ENCODE measurements around the gene TNK2.

The TNK2 gene

GRCh38 chr3:195910499-195910845 lies 2.1 kb upstream of the TNK2 start:
- TF ChIP-seq GATA3 (IDR thresholded peaks at IDR 0.05; ENCODE audit: low read depth, low read length) (no peak), GATA2 (IDR thresholded peaks at IDR 0.05; ENCODE audit: low read depth, low read length) (no peak)

- TF ChIP-seq GATA3 (IDR thresholded peaks at IDR 0.05; ENCODE audit: low read depth, low read length), result no peak
- no peak for TF ChIP-seq GATA2 (IDR thresholded peaks at IDR 0.05; ENCODE audit: low read depth, low read length)
Measured at GRCh38 chr3:195909644-195910498, 1.5 kb upstream of the TNK2 start.

- TF ChIP-seq GATA3 (IDR thresholded peaks at IDR 0.05; ENCODE audit: low read depth, low read length), result no peak
- no peak for TF ChIP-seq GATA2 (IDR thresholded peaks at IDR 0.05; ENCODE audit: low read depth, low read length)
Measured at GRCh38 chr3:195908694-195909581, 587 bp upstream of the TNK2 start.

- TF ChIP-seq GATA2 (IDR thresholded peaks at IDR 0.05; ENCODE audit: low read depth, low read length) (no peak), GATA3 (IDR thresholded peaks at IDR 0.05; ENCODE audit: low read depth, low read length) (no peak)
Measured at GRCh38 chr3:195907684-195907933, 742 bp downstream of the TNK2 start.

- no peak for TF ChIP-seq GATA2 (IDR thresholded peaks at IDR 0.05; ENCODE audit: low read depth, low read length)
- TF ChIP-seq GATA3 (IDR thresholded peaks at IDR 0.05; ENCODE audit: low read depth, low read length), result no peak
Measured at GRCh38 chr3:195906865-195907683, 1.3 kb downstream of the TNK2 start.

- TF ChIP-seq GATA3 (IDR thresholded peaks at IDR 0.05; ENCODE audit: low read depth, low read length) (no peak), GATA2 (IDR thresholded peaks at IDR 0.05; ENCODE audit: low read depth, low read length) (no peak)
Measured at GRCh38 chr3:195905970-195906864, 2.1 kb downstream of the TNK2 start.

- TF ChIP-seq GATA2 (IDR thresholded peaks at IDR 0.05; ENCODE audit: low read depth, low read length) (no peak), GATA3 (IDR thresholded peaks at IDR 0.05; ENCODE audit: low read depth, low read length) (no peak)
Measured at GRCh38 chr3:195904368-195904767, 4.0 kb downstream of the TNK2 start.

GRCh38 chr3:195903950-195904290 lies 4.4 kb downstream of the TNK2 start:
- no peak for TF ChIP-seq GATA3 (IDR thresholded peaks at IDR 0.05; ENCODE audit: low read depth, low read length)
- TF ChIP-seq GATA2 (IDR thresholded peaks at IDR 0.05; ENCODE audit: low read depth, low read length), result no peak

GRCh38 chr3:195900436-195901355 lies 7.7 kb downstream of the TNK2 start:
- TF ChIP-seq GATA2 (IDR thresholded peaks at IDR 0.05; ENCODE audit: low read depth, low read length), result no peak
- no peak for TF ChIP-seq GATA3 (IDR thresholded peaks at IDR 0.05; ENCODE audit: low read depth, low read length)

GRCh38 chr3:195899701-195900435 lies 8.5 kb downstream of the TNK2 start:
- TF ChIP-seq GATA2 (IDR thresholded peaks at IDR 0.05; ENCODE audit: low read depth, low read length) (no peak), GATA3 (IDR thresholded peaks at IDR 0.05; ENCODE audit: low read depth, low read length) (no peak)

- no peak for TF ChIP-seq GATA2 (IDR thresholded peaks at IDR 0.05; ENCODE audit: low read depth, low read length)
- no peak for TF ChIP-seq GATA3 (IDR thresholded peaks at IDR 0.05; ENCODE audit: low read depth, low read length)
Measured at GRCh38 chr3:195897853-195898415, 10.4 kb downstream of the TNK2 start.
